ENCODE data around the gene ZNF3.
A peak's percentile ranks its signal among the peaks of the same experiment; 100 is the strongest.

The ZNF3 gene

DNA sequence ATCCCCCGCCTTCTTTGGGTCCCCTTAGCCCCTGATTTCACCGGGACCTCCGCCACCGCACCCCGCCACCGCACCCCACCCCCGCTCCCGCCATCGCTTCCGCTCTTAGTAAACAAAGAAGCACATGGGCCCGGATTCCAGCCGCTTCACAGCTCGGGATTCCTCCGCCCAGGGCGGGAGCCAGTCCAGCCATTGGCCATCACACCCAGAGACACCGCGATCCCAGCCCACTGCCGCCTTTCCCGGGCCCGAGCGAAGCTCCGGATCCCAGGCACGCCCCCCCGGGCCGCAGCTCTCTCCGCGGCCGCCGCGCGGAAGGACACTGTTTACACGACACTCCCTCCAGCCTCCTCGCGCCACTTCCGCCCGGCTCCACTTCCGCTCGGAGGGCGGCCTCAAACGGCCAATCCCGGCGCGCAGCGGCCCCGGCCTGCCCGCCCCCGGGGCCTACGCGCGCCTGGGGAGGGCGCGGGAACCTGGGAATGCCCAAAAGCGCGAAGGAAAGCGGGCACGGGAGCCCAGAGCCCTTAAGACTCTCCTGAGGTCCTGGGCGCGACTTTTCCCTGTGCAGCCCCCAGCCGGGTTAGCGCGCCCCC is 19.0 kb upstream of the ZNF3 start:
- Histone ChIP-seq H3K9me3 (ENCODE audit: insufficient read depth, low read length) (no peaks in the 10 kb centered on the region), H3K27me3 (ENCODE audit: insufficient read depth, insufficient read length) (no peaks in the 10 kb centered on the region), H3K36me3 (ENCODE audit: insufficient read depth, insufficient read length, low read length) (peaks cover 63% of the 10 kb centered on the region), H3K9ac (ENCODE audit: insufficient read length, low read depth) (peak overlapping the region; percentile 100), H3K4me1 (ENCODE audit: insufficient read depth, insufficient read length) (peaks cover 10% of the 10 kb centered on the region), H3K4me3 (ENCODE audit: insufficient read length, low read depth) (peak overlapping the region; percentile 93)
- DNase-seq (ENCODE audit: low read depth, low spot score): no peak
- TF ChIP-seq YY1 (IDR thresholded peaks at IDR 0.05; ENCODE audit: insufficient read depth, insufficient read length): no peak

DNA sequence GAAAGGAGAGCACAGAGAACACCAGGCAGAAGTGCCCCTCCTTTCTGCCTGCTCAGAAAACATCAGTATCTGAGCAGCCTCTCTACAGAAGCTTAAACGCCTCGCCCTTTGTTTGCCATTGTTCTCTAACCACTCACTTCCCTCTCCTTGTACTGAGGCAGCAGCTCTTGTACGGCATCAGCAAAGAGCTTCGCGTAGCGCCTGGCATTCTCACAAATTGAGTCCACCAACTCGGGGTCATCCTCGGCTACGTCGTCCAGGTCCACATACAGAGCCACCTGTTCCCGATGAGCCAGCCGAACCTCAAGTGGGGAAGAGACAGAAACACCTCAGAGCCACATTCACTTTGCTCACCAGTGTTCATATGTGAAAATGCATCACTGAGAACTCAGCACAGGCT is 17.9 kb upstream of the ZNF3 start:
- TF ChIP-seq ZNF274 (IDR thresholded peaks at IDR 0.05; ENCODE audit: low read depth, low read length) (no peak), YY1 (IDR thresholded peaks at IDR 0.05; ENCODE audit: insufficient read depth, insufficient read length) (no peak), SUZ12 (IDR thresholded peaks at IDR 0.05; ENCODE audit: extremely low read depth, insufficient read depth, insufficient read length) (no peak)
- DNase-seq (ENCODE audit: low read depth, low spot score): no peak
- Histone ChIP-seq H3K9me3 (ENCODE audit: insufficient read depth, low read length) (no peaks in the 10 kb centered on the region), H3K4me1 (ENCODE audit: insufficient read depth, insufficient read length) (peaks cover 10% of the 10 kb centered on the region), H3K27me3 (ENCODE audit: insufficient read depth, insufficient read length) (no peaks in the 10 kb centered on the region), H3K9ac (ENCODE audit: insufficient read length, low read depth) (peak overlapping the region; percentile 100), H3K4me3 (ENCODE audit: insufficient read length, low read depth) (peak overlapping the region; percentile 93), H3K36me3 (ENCODE audit: insufficient read depth, insufficient read length, low read length) (peaks cover 64% of the 10 kb centered on the region)

DNA sequence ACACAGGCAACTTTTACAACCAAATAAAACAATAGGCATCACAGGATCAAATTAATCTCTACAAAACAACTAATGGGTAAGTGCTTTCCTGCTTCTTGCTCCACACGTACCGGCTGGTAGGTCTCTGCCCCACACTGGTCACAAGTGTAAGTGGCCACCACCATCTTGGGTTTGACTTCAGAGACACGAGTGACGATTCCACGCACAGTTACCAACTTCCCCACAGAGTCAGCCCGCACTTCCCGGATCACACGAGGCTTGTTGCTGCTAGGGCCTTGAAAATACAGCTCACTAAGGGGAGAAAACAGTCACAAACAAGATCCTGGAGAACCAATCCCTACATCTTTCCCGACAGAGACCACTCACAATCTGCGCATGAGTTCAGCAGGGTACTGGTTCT is 17.4 kb upstream of the ZNF3 start:
- no peak overlapping the region for H3K4me3 ChIP-seq (ENCODE audit: insufficient read length, low read depth)

DNA sequence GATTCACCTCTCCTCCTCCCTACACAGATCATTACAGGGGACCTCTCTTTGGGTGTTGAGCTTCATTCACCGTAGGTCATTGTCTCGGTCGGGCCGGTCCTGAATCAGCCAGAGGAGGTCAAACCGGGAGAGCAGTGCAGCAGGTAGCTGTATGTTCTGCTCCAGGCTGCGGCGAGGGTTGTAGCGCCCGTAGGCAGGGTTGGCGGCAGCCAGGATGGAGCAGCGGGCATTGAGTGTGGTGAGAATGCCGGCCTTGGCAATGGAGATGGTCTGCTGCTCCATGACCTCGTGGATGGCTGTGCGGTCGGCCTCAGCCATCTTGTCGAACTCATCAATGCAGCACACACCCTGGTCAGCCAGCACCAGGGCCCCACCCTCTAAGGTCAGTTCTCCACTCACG is 14.2 kb upstream of the ZNF3 start:
- Histone ChIP-seq H3K36me3 (ENCODE audit: insufficient read depth, insufficient read length, low read length) (peaks cover 91% of the 10 kb centered on the region), H3K27me3 (ENCODE audit: insufficient read depth, insufficient read length) (no peaks in the 10 kb centered on the region), H3K4me1 (ENCODE audit: insufficient read depth, insufficient read length) (peaks cover 9% of the 10 kb centered on the region), H3K9me3 (ENCODE audit: insufficient read depth, low read length) (no peaks in the 10 kb centered on the region), H3K9ac (ENCODE audit: insufficient read length, low read depth) (no peak overlapping the region), H3K4me3 (ENCODE audit: insufficient read length, low read depth) (no peak overlapping the region)
- DNase-seq (ENCODE audit: low read depth, low spot score): no peak
- no peak for TF ChIP-seq YY1 (IDR thresholded peaks at IDR 0.05; ENCODE audit: insufficient read depth, insufficient read length)
- no peak for TF ChIP-seq ZNF274 (IDR thresholded peaks at IDR 0.05; ENCODE audit: low read depth, low read length)

More for the DNA sequence above, 17.4 kb upstream of the ZNF3 start:
- Histone ChIP-seq H3K9me3 (ENCODE audit: insufficient read depth, low read length) (no peaks in the 10 kb centered on the region), H3K27me3 (ENCODE audit: insufficient read depth, insufficient read length) (no peaks in the 10 kb centered on the region), H3K9ac (ENCODE audit: insufficient read length, low read depth) (no peak overlapping the region), H3K4me1 (ENCODE audit: insufficient read depth, insufficient read length) (peaks cover 10% of the 10 kb centered on the region), H3K36me3 (ENCODE audit: insufficient read depth, insufficient read length, low read length) (peaks cover 64% of the 10 kb centered on the region)
- TF ChIP-seq ZNF274 (IDR thresholded peaks at IDR 0.05; ENCODE audit: low read depth, low read length) (no peak), YY1 (IDR thresholded peaks at IDR 0.05; ENCODE audit: insufficient read depth, insufficient read length) (no peak), SUZ12 (IDR thresholded peaks at IDR 0.05; ENCODE audit: extremely low read depth, insufficient read depth, insufficient read length) (no peak)
- DNase-seq (ENCODE audit: low read depth, low spot score): no peak

DNA sequence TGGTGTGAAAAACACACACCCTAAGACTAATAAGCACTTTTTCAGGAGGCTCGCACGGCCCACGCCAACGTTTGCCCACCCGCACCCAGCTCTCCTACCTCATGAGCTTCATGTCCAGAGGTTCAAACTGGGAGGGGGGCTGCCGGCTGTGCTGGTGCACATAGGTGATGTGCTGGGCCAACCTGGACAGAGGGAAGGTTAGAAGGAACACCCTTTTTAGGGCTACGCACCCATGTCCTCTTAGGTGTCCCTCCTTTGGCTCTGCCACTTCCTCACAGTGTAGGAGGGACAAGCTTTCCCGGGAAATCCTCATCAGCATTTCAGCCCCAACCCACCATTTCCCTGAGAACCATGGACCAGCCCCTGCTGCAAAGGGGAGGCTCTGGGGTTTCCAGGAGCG is 13.8 kb upstream of the ZNF3 start:
- Histone ChIP-seq H3K27me3 (ENCODE audit: insufficient read depth, insufficient read length) (no peaks in the 10 kb centered on the region), H3K9me3 (ENCODE audit: insufficient read depth, low read length) (no peaks in the 10 kb centered on the region), H3K36me3 (ENCODE audit: insufficient read depth, insufficient read length, low read length) (peaks cover 95% of the 10 kb centered on the region), H3K9ac (ENCODE audit: insufficient read length, low read depth) (no peak overlapping the region), H3K4me3 (ENCODE audit: insufficient read length, low read depth) (no peak overlapping the region), H3K4me1 (ENCODE audit: insufficient read depth, insufficient read length) (peaks cover 9% of the 10 kb centered on the region)
- DNase-seq (ENCODE audit: low read depth, low spot score): no peak
- no peak for TF ChIP-seq YY1 (IDR thresholded peaks at IDR 0.05; ENCODE audit: insufficient read depth, insufficient read length)
- TF ChIP-seq SUZ12 (IDR thresholded peaks at IDR 0.05; ENCODE audit: extremely low read depth, insufficient read depth, insufficient read length): no peak
- TF ChIP-seq ZNF274 (IDR thresholded peaks at IDR 0.05; ENCODE audit: low read depth, low read length): no peak

DNA sequence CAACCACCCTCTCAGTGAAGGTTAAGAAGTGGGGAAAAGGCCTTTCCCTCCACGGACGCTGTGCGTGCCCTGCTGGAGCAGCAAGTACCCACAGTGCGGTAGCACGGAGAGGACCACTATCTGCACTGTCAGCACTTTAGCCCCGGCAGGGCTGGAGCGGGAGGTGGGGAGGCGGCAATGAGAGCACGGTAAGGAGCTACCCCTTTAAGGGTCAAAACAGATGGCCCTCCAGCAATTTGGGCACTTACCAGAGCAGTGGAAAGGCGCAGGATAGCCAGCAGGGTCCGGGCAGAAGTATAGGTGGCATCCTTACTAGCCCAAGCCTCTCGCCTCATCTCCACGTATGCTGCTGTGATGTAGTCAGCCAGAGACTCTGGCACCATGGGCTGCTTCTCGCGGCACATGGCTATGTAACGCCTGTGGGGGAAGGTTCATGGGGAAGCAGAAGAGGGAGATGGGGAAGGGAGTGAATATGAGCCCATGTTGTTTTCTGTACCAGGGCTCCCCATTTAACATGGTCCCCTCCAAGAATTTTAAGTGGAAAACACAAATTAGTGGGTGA is 12.5 kb upstream of the ZNF3 start:
- TF ChIP-seq YY1 (IDR thresholded peaks at IDR 0.05; ENCODE audit: insufficient read depth, insufficient read length): no peak
- no peak for TF ChIP-seq SUZ12 (IDR thresholded peaks at IDR 0.05; ENCODE audit: extremely low read depth, insufficient read depth, insufficient read length)
- no peak for TF ChIP-seq ZNF274 (IDR thresholded peaks at IDR 0.05; ENCODE audit: low read depth, low read length)
- H3K27me3 ChIP-seq (ENCODE audit: insufficient read depth, insufficient read length): no peaks in the 10 kb centered on the region
- peaks cover 85% of the 10 kb centered on the region for H3K36me3 ChIP-seq (ENCODE audit: insufficient read depth, insufficient read length, low read length)
- no peak overlapping the region for H3K9ac ChIP-seq (ENCODE audit: insufficient read length, low read depth)
- H3K4me3 ChIP-seq (ENCODE audit: insufficient read length, low read depth): no peak overlapping the region
- DNase-seq (ENCODE audit: low read depth, low spot score): no peak
- peaks cover 5% of the 10 kb centered on the region for H3K4me1 ChIP-seq (ENCODE audit: insufficient read depth, insufficient read length)
- H3K9me3 ChIP-seq (ENCODE audit: insufficient read depth, low read length): no peaks in the 10 kb centered on the region

DNA sequence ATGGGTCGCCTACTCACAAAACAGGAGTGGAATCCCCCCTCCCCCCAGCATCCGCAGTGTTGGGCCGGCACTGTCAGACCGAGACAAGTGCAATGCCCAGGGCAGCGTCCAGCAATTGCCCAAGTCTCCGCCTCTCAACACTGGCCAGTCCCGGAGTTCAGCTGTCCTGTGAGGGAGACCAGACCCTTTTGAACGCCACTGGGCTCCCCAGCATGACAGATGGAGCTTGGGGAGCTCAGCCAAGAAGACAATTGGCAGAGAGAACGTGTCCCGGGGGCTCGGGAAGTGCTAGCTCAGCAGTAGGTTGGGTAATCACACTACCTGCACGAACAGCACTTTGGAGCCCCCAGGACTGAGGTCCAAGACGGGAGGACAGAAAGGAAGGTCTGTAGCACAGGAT is 12.0 kb upstream of the ZNF3 start:
- Histone ChIP-seq H3K9ac (ENCODE audit: insufficient read length, low read depth) (no peak overlapping the region), H3K4me1 (ENCODE audit: insufficient read depth, insufficient read length) (peaks cover 2% of the 10 kb centered on the region), H3K36me3 (ENCODE audit: insufficient read depth, insufficient read length, low read length) (peaks cover 80% of the 10 kb centered on the region), H3K9me3 (ENCODE audit: insufficient read depth, low read length) (no peaks in the 10 kb centered on the region), H3K27me3 (ENCODE audit: insufficient read depth, insufficient read length) (no peaks in the 10 kb centered on the region), H3K4me3 (ENCODE audit: insufficient read length, low read depth) (no peak overlapping the region)
- no peak for DNase-seq (ENCODE audit: low read depth, low spot score)
- no peak for TF ChIP-seq ZNF274 (IDR thresholded peaks at IDR 0.05; ENCODE audit: low read depth, low read length)
- no peak for TF ChIP-seq YY1 (IDR thresholded peaks at IDR 0.05; ENCODE audit: insufficient read depth, insufficient read length)
- no peak for TF ChIP-seq SUZ12 (IDR thresholded peaks at IDR 0.05; ENCODE audit: extremely low read depth, insufficient read depth, insufficient read length)

Data from NT2/D1 (cell line).